ENCODE measurements around the gene COL4A6.

The COL4A6 gene

DNA sequence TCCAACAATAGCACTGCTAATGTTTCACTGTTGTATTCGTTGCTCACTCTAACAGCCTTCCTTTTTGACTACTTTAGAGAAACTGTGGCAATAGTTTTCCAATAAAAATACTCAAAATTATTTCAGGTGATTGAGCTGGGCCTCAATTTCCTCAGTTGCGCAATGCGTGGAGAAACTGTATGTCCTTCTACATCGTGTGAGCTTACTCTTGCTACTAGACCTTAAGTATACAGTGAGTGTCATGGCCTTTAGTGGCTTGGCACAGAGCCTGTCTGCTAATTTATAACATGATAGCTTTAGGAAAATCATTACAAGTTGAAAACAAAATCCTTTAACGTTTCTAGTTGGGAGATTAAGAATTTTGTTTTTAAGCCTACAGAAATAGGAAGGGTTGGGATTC, 114.5 kb downstream of the COL4A6 start:
- no peak for DNase-seq

DNA sequence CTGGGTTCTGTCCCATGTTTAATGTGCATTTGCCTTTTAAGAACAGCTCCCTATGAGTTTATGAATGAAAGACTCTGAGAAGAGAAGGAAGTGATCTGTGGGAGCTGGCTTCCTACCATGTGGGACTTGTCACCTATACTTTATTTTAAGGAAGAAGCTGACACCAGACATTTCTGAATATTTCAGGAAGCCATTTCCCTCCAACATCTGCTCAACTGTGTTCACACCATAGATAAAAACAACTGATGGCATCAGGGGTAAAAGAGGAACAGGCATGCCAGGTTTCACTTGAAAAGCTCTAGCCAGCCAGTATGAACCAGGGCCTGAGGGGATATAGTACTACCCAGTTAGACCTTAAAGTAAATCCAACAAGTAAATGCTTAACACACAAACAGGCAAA, 116.0 kb downstream of the COL4A6 start:
- no peak for DNase-seq

DNA sequence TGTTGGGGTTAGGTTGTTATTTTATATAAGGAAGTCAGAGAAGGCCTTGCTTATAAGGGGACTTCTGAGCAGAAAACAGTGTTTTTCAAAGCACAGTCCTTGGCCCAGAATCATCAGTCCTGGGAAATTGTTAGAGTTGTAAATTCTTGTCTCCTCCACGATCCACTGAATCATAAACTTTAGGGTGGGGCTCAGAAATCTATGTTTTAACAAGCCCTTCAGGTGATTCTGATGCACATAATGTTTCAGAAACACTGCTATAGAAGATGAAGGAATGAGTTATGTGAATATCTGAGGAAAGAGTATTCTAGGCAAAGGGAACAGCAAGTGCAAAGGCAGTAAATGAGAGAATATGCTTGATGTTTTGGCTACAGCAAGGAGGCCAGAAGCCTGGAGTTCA, 121.8 kb downstream of the COL4A6 start:
- DNase-seq: no peak

DNA sequence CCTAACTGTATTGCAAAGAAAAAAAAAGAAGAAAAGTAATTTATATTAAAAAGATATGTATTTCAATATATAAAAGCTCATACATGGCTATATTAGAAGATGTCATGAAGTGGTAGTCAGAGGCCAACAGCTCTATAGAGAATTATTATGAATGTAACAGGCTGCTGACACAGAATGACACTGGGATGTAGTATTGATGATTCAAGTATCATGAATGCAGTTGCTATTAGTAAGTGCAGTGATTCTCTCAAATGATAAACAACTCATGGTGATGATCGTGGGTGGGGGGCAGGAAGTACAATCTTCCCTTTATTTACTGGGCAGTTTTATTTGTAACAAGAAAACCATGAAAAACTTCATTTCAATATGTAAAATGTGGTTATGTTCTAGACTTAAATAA, 124.6 kb downstream of the COL4A6 start:
- DNase-seq: no peak

DNA sequence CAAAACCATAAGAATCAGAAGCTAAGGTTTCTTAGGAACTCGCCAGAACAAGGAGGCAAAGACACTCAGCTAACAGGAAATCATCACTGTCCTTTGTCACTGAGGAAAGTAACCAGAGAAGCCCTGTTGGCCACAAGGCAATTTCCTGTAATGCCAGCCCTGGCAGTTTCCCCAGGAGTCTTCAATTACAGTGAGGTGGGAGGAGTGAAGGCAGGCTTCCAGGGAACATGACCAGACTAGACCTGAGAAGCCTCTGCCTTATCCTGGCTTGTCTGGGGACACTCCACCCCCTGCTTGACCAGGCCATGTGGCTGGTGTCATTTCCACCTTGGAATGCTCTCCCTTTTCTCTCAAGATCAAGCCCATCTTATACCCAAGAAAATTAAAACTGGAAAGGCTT, 125.3 kb downstream of the COL4A6 start:
- no peak for DNase-seq

DNA sequence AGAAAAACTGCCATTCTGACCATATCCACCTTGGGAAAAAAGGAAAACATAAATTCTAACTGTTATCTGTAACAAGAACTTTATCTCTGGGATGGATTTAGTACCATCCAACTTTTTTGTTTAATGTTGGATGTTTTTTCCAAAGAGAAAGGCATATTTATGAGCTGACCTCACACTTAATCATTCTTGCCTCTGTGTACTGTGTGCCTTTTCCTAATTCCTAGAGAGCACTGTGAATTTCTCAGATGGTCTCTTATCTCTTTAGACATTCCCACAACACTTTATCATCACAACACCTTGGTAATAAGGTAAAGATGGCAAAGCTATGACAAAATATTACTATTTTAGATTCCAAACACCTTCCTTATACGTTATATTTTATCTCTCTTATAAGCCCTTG, 126.2 kb downstream of the COL4A6 start:
- DNase-seq: no peak

DNA sequence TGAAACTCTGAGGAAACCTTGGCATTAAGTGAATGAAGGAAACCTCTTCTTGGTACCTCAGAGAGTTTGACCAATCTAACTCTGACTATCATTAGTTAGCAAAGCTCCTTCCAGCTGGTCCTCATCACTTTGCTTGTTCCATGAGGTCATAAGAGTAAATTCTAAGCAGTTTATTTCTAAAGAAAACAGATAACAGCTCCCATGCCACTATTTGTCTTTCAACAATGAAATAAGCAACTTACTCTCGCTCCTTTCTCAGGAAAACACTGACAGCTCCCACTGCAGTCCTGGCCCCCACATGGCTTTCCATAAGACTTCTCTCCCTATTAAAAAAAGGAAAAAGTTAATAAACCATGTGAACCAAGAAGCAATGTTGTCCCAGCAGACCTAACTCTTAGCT, 127.7 kb downstream of the COL4A6 start:
- no peak for DNase-seq

DNA sequence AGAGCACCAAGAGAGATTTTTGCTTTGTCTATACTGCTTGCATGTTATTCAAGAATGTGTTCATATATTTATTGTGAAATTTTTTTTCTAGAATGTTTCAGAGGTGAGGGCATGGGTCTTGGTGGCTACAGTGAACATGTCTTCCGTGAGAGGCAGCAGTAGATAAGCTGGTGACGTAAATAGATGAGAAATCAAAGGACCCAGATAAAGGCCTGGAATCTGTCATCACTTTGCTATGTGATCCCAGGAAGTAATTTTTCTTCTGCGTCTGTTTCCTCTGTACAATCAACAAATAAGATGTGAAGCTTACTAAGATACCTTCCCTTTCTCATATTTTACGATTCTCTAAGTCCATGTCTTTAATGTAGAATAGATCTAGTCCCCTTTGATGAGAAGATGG, 129.1 kb downstream of the COL4A6 start:
- DNase-seq: no peak

DNA sequence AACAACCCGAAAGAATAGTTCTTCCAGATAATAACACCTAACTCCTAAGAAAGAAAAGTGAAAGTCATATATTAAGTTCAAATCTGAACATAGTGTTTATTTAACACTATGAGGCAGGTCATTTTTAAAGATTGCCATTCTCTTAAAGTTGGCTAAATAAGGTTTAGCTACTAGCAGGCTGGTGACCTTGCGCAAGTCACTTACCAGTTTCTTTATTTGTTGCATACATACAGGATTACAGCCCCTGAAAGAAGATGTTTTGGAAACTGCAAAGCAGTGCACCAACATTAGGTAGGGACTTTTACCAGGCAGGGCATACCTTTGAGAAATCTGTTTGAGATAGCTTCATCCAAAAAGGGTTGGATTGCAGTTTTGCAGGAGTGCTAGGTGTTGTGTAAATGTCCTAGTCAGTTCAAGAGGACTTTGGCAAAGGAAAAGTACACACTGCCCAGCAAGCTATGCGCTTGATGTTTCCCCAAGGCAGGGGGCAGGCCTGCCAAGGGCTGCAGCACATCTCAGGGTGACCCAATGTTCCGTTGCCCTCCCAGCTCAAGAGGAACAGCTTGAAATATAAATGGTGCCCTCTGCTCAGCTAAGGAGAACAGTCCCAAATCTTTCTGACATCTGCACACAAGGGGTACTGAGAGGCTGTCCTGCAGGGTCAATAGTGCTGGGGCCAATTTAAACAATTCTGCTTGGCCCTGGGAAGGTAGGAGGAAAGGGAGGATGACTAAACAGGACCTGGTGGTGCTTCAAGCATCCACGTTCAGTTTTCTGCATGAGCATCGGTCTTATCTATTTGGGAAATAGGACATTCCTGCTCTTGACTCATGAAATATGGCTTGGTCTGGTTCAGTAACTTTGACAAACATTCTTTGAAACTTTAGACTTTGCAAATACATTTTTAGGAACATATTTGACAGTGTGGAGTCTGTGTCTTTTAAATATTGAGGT, 130.8 kb downstream of the COL4A6 start:
- DNase-seq: no peak

DNA sequence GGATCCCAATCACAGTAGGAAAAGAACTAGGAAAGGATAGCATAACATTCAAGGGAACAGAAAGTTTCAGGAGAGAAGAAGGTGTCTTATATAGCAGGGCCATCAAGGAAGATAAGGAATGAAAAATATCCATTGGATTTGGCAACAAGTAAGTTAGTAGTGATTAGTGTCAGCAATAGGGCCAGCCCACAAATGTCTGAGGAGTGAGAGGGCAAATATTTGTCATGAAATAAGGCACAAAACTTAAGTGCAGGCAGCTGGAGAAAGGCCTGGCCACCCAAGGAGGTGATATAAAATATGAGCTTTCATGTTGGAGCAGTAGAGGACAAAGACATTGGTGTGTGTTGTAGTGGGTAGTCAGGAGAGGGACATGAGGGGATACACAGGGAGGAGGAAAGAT, 132.1 kb downstream of the COL4A6 start:
- DNase-seq: no peak

DNA sequence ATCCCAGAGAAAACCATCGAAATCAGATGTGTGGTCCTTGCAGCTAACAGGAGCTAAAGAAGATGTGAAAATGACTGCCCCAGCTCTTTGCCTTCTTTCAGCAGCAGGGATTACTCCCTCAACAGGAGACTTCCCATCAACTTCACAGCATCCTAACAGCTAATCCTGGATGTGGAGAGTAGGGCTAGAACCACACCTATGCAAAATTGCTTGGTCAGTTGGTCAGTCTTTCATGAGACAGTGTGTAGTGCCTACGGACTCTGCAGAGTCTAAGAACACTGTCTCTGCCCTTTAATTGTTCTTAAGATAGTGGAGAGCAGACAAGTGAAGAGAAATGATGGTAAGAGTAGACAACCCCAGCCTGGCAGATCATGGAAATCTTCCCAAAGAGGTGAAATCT, 133.5 kb downstream of the COL4A6 start:
- no peak for DNase-seq

DNA sequence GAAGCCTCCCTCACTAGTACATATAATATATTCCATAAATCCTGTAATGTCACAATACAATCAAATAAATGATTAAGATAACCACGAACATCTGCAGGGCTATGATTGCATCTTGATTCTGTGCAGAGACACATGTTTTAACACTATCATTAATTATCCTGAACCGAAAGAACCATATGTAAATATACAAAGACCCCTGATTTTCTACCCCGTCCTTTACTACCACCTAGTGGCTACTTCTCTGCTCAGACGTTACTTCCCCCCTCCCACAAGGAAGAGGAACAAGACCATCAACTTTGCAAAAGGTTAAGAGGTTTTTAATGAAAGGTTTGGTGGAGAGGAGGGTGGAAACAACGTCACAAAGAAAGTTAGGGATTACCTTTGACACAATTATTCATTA, 134.0 kb downstream of the COL4A6 start:
- DNase-seq: no peak

DNA sequence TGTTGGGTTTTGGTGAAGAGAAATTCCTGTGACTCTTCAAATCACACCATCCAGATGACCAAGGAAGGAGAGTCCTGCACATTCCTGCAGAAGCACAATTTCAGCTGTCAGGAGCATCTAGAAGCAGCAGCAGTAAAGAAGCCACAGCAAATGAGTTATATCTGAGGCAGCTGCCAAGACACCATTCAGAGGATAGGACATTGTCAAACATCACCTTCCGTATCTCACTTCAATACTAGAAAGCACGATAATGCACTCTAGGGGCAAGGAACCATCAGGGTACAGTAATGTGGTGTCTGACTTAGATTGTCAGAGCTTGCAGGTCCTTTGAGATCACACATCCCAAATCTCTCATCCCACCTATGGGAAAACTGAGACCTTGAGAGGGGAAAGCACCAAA, 134.5 kb downstream of the COL4A6 start:
- no peak for DNase-seq

DNA sequence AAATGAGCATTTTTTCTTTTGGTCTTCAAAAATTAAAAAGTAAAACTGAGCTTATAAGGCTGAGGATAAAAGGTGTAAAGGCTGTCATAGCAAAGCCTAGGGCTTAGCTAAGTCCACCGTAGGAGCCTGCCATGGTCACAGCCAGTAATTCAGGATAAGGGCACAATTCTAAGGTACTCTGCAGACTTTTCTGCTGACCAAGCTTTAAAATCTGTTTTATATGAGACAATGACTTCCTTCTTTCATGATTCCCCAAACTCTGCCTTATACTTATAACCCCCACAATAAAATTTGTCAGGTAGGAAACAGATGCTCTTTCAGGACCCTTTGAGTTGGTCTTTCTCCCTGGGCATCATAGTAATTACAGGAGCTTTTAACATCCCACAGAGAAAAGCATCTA, 138.5 kb downstream of the COL4A6 start:
- DNase-seq: no peak

DNA sequence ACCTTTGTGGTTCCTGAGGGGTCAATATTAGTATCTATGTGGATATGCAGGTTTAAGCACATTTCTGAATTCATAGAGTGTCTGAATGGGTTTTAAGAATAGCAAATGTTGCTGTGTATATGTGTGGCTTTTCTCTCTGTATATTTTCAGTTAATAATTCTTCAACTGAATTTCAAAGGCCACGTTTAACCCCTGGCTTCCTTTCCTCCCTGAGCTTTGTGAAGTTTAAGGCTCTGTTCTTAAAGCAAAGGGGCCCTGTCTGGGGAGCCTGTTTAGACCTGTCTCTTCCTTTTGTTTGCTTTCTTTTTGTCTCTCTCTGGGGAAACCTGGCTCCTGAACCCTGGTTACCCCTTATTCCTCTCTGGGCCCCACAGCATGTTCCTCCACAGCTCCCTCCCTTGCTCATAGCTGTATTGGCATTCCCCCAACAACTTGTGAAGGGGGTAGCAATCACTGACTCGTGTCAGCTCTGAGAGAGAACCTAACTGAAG, 139.1 kb downstream of the COL4A6 start:
- no peak for DNase-seq

DNA sequence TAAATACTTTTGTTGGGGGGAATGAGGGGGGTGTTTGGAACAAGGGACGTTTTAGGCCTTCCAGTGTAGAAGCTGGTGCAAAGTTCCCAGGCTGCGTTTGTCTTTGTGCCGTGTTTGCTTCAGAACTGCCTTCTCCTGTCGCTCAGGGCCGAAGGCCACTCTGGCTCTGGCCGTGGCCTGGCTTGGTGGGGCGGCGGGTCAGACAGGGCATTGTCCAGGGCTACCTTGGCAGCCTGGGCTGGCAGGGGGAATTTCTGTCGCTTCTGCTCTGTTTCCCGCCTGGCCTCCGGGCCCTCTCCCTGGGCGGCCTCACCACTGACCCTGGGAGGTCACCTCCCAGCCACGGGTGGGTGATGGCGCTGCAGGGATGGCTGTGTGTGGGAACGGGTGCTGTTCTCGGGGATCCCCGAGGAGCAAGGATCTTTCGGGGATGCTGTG, 140.0 kb downstream of the COL4A6 start:
- DNase-seq: no peak

DNA sequence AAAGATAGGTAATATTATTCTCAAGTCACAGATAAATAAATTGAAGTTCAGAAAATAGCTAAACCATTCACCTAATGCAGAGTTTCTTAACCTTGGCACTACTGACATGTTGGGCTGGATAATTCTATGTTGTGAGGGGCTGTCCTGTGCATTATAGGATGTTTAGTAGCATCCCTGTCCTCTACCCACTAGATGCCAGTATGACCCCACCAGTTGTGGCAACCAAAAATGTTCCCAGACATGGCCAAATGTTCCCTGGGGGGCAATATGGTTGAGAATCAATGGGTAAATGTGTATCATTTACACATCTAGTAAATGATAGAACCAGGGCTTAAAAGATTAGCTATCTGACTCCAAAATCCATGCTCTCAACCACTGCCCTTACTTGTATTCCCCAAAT, 140.9 kb downstream of the COL4A6 start:
- DNase-seq: no peak

DNA sequence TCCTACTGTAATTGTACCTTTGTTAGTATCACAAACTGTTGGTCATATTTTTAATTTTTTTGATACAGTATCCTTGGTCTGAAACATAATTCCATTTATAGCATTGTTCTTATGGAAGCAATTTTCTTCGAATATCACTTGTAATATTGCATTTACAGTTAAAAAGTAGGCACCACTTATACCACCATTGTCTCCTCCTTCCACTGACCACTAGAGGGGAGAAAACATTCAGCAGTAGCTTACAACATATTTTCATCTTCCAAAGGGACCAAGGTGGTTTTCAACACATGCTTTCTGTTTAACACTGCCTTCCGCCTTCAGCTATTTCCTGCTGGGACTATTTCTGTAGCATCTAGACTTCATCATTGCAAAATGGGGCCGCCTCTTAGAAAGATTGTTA, 146.2 kb downstream of the COL4A6 start:
- DNase-seq: no peak

DNA sequence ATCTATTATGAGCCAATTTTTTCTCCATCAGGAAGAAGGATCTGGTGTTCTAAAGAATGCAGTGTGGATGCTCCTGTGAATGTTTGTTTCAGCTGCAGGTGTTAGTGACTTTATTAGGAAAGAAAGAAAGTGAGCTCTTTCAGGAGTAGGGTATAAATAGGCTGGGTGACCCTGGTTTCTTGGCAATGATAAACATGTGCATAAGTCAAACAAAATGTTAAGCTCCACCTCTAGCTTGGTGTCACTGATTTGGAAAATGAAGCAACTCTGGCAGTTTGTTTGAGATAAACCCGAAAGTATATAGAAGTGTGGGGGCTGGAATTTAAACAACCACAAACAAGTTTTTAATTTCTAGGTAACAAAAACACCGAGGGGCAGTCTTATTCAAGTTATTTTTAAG, 152.3 kb downstream of the COL4A6 start:
- DNase-seq: no peak

DNA sequence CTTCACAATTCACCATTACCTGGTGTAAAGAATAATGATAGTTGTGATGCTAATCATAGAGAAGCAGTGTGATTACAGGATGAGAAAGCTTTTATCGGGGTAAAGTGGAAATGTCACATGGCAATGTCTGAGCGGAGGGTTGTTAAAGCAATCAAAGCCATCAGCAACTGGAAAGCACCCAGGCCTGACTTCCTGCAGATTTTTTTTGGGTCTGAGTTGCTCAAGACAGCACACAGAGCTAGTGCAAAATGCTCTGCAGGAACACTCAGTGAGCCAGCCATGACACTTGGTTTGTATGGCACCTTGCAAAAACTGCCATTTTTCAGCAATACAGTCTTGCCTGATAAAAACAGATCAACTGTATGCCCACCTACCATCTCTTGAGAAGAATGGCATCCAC, 152.9 kb downstream of the COL4A6 start:
- no peak for DNase-seq

DNA sequence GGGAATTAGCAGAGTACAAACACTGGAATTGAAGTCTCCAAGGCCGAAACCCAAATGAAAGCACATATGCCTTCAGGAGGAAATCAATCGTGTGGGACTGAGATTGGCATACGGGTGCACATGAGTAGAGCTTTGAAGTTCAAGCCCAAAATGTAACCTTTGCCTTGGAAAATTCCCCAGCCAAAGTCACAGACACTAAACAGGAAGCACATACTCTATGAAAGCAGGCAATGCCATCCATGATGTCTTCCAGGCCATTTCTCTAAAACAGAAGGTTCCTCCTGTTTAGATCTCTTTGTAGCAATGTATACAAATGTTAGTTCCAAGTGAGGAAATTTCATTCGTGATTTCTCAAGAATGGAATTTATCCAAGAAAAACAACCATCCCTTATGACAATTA, 162.5 kb downstream of the COL4A6 start:
- DNase-seq: no peak

DNA sequence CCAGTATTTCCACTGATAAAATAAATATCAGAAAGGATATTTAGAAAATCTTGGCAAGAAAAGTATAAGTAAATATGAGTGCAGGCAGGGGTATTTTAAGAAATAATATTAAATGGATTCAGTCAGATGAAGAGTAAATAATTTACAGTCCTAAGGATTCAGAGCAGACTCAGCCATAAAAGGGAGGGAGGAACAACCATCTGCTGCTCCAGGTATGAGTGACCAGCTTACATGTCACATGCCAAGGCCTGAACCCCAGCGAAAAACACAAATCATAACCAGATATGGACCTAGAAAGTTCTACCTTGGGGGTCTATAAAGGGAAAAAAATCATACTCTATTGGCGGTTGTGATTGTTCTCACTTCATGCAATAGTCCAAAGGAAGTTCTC, 166.8 kb downstream of the COL4A6 start:
- no peak for DNase-seq

DNA sequence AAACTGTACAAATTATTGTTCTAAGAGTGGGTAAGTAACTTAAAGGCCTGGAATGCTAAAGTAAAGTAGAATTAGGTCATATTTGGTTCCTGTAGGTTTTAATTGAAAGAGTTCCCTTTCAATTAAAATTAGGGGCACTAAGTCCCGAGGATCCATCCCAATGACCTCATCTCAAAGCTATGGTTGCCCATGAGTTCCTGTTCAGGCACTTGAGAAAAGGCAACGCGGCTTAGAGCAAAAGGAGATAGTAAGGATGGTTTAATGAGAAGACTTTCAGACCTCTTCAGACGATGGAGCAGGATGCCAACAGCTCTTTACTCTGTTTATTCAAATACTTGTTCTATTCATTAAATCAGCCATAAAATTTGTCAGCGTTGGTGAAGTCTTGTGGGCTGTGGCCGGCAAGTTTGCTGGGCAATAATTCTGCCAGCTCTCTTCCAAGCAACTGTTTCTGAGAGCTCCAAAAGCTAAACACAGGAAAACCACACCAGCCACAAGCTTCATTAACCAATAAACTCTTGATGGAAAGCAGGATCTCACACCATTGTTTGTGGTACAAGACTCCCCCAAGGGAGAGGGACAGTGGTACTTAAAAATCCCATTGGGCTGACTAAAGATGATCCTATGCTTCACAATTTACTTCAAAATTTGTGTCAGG, 167.4 kb downstream of the COL4A6 start:
- no peak for DNase-seq

DNA sequence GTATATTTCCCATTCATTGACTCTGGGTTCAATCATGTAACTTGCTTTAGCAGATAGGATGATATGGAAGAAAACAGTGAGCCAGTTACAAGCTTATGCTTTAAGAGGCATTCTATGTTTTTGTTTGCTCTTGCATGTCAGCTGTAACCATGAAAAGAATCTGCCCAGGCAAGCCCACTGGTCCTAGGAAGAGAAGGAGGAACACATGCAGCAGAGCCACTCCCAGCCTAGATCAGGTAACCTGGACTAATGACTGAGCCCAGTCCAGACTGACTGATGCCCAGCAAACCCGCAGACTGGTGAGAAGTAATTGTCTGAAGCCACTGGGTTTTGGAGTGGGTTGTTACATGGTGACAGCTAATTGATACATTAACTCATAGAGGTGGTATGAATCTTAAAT, 167.9 kb downstream of the COL4A6 start:
- DNase-seq: no peak
